ENCODE results near the gene LST1. TPM values are rescaled to one million over a fixed set of nuclear protein-coding genes. Genes with fewer than 3 reads are reported as not detected.
A peak's percentile ranks its signal among the peaks of the same experiment; 100 is the strongest.
"Not testable (repeated sequence)": the region's sequence is repeated elsewhere in the genome, so short reads cannot be mapped to it uniquely, and the experiment has no call there.

LST1 gene
- total RNA-seq, 1 donor from 2014 or later, result not detected

GRCh38 chr6:31551371-31551770, 34.7 kb upstream of the LST1 start:
- not testable (repeated sequence) for H3K4me3 ChIP-seq (ENCODE audit: low read depth, low read length); DNase-seq (ENCODE audit: low read depth)
- TF ChIP-seq CTCF (conservative IDR thresholded peaks at IDR 0.05; ENCODE audit: low read depth, low read length), result peak; percentile 71

GRCh38 chr6:31556307-31556706, 29.8 kb upstream of the LST1 start:
- no peak for DNase-seq (ENCODE audit: low read depth)
- no peak for TF ChIP-seq CTCF (conservative IDR thresholded peaks at IDR 0.05; ENCODE audit: low read depth, low read length)
- H3K4me3 ChIP-seq (ENCODE audit: low read depth, low read length), result no peak overlapping the region

DNA sequence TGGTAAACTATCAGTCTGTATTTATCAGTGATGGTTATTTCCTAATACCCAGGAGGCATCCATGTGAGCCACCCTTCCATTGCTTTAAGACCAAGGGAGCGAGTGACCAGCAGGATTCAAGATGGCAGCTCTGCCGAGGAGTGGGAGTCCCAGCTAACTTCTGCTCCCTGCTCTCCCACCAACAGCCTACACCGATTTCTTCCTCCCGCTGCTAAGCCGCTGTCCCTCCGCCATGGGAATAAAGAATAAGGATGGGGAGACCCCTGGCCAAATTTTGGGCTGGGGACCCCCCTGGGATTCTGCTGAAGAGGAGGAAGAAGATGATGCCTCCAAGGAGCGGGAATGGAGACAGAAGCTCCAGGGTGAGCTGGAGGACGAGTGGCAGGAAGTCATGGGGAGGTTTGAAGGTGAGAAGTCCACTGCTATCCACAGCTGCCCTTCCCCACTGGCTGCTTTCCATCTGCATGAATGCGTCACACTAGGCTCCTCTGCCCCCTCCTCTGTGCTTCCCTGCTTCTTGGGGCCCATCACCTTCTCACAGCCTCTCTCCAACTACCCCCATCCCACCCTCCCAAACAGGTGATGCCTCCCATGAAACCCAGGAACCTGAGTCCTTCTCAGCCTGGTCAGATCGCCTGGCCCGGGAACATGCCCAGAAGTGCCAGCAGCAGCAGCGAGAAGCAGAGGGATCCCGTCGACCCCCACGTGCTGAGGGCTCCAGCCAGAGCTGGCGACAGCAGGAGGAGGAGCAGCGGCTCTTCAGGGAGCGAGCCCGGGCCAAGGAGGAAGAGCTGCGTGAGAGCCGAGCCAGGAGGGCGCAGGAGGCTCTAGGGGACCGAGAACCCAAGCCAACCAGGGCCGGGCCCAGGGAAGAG, 28.4 kb upstream of the LST1 start:
- TF ChIP-seq CTCF (conservative IDR thresholded peaks at IDR 0.05; ENCODE audit: low read depth, low read length), result no peak
- no peak overlapping the region for H3K4me3 ChIP-seq (ENCODE audit: low read depth, low read length)
- DNase-seq (ENCODE audit: low read depth), result no peak

GRCh38 chr6:31558318-31558625, 27.8 kb upstream of the LST1 start:
- H3K4me3 ChIP-seq (ENCODE audit: low read depth, low read length), result no peak overlapping the region
- DNase-seq (ENCODE audit: low read depth), result no peak
- TF ChIP-seq CTCF (conservative IDR thresholded peaks at IDR 0.05; ENCODE audit: low read depth, low read length), result no peak

DNA sequence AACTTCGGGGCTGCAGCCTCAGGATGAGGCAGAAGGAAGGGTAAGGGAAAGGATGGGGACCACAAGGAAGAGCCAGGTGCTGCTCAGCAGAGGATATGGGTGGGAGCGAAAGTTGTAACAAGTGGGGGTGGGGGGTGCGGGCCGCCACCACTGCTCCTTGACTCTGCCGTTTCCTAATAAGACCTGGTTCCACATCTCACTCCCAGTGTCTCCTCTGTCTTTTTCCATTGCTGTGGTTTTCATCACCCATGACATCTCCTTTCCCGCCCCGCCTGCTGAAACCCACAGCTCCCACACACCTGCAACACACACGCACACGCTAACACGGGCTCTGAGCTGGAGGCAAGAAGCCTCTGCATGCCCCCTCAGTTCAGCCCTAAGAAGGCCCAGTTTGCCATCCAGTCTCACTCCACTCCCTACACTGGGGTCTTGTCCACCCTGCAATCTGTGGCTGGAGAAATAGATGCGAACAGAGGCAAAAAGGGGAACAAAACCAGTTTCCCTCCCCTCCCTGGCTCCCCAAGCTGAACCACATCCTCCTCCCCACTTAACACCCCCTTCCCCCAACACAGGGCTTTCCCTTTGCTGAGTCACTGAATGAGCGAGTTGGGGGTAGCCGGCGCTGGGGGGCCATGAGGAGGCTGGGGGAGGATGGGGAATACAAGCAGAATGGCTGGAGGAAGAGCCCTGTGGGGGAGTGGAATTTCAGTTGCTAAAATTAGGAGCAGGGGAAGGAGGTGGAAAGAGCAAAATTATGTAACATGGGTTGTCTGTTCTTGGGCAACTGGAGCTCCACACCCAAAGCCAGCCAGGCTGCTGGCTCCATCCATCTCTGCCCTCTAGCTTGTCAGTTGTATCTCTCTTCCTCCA, 27.2 kb upstream of the LST1 start:
- no peak for TF ChIP-seq CTCF (conservative IDR thresholded peaks at IDR 0.05; ENCODE audit: low read depth, low read length)
- no peak for DNase-seq (ENCODE audit: low read depth)
- no peak overlapping the region for H3K4me3 ChIP-seq (ENCODE audit: low read depth, low read length)

- no peak for TF ChIP-seq CTCF (conservative IDR thresholded peaks at IDR 0.05; ENCODE audit: low read depth, low read length)
- H3K4me3 ChIP-seq (ENCODE audit: low read depth, low read length), result no peak overlapping the region
- DNase-seq (ENCODE audit: low read depth), result no peak
Measured at GRCh38 chr6:31559606-31559957, 26.5 kb upstream of the LST1 start.

All from epithelial cell of proximal tubule (primary cell).